H7 (cell line): ENCODE measurements around the gene ASIC3. TPM values are rescaled to one million over a fixed set of nuclear protein-coding genes. Genes with fewer than 3 reads are reported as not detected.
A peak's percentile ranks its signal among the peaks of the same experiment; 100 is the strongest.

Experiments used
- DNase-seq: peaks from one replicate; pipeline ENCODE4 v3.0.0; 2012
- H3K27me3 ChIP-seq: 2 replicates; pipeline ENCODE4 v1.6.0; 2011; ENCODE audit warnings: mild to moderate bottlenecking, low read length; ENCODE audit not compliant: control insufficient read depth, insufficient read depth
- H3K36me3 ChIP-seq: replicated peaks from 2 replicates; pipeline ENCODE4 v1.5.1; 2011; ENCODE audit warnings: low read length; ENCODE audit not compliant: control insufficient read depth, insufficient read depth
- H3K4me3 ChIP-seq: 2 replicates; pipeline ENCODE4 v1.5.1; 2011; ENCODE audit warnings: low read depth, mild to moderate bottlenecking, control low read depth, low read length, moderate library complexity; ENCODE audit not compliant: insufficient read depth
- total RNA-seq: library from RNA; depleted of rRNA; stranded (reverse); fragments of >200 nt; shearing (Covaris generic); gene quantifications from 2 replicates; pipeline ENCODE4 v1.2.3, GENCODE V29; 2014

ASIC3 gene
- total RNA-seq, 1 experiment from 2014 or later = 1.4 TPM

DNA sequence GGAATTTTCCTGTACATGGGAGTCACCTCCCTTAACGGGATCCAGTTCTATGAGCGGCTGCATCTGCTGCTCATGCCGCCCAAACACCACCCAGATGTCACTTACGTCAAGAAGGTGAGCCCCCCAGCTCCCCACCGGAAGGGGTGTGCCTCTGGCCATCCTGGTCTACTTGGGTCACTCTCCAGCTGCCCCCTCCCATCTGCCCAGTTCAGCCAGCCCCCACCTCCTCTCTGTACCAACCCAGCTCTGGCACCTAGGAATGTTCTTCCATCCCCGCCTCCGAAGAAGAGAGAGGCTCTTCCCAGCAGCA is 27.3 kb downstream of the ASIC3 start:
- Histone ChIP-seq H3K4me3 (no peak overlapping the region), H3K36me3 (peaks cover 10% of the 10 kb centered on the region)
- DNase-seq = no peak

DNA sequence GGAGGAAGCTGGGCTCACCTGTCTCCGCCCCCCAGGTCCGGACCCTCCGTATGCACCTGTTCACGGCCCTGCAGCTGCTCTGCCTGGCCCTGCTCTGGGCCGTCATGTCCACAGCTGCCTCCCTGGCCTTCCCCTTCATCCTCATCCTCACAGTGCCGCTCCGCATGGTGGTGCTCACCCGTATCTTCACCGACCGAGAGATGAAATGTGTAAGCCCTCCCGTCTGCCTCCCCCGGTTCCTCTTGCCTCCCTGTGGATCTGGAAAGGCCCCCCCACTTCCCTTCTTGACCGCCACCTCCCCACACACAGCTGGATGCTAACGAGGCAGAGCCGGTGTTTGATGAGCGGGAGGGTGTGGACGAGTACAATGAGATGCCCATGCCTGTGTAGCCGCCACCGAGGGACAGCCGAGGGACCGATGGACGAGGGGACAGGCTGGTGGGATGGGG is 27.7 kb downstream of the ASIC3 start:
- Histone ChIP-seq H3K27me3 (no peaks in the 10 kb centered on the region), H3K36me3 (peaks cover 8% of the 10 kb centered on the region), H3K4me3 (no peak overlapping the region)
- no peak for DNase-seq

More for the DNA sequence above, 27.3 kb downstream of the ASIC3 start:
- no peaks in the 10 kb centered on the region for H3K27me3 ChIP-seq

DNA sequence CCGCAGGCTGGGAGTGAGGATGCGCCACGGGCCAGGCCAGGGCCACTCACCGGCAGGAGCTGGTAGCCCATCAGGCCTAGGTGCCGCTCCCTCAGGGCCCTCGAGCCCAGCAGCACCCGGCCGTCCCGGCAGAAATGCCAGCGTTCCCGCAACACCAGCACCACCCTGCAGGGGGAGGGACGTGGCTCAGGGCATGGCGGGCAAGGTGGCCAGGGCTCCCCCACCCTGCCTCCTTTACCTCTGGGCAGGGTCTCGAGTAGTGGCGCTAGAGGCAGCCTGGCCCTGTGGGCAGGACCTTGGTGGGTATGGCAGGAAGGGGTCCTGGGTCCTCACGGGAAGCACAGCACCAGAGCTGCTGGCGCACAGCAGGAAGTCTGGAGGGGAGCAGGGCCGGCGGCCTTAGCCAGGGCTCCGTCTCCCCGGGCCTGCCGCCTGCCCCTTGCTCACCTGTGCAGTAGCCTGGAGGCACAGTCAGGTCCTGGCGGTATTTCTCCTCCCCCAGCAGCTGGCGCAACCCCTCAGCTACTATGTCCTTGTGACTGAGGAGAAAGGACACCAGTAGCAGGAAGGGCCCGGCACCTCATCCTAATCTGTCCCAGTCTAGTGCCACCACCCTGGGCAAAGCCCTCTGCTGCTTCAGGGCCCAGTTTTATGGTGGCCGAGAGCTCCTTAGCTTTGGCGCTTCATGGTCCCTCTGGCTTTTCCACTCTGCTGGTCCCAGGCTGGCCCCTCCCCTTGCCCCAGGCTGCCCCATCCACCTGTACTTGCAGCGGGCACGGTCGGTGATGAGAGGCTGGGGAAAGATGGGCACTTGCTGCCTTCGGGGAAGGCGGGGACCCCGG is 28.8 kb downstream of the ASIC3 start:
- DNase-seq = peak; percentile 96
- H3K36me3 ChIP-seq = peaks cover 8% of the 10 kb centered on the region
- no peak overlapping the region for H3K4me3 ChIP-seq
- H3K27me3 ChIP-seq = no peaks in the 10 kb centered on the region

DNA sequence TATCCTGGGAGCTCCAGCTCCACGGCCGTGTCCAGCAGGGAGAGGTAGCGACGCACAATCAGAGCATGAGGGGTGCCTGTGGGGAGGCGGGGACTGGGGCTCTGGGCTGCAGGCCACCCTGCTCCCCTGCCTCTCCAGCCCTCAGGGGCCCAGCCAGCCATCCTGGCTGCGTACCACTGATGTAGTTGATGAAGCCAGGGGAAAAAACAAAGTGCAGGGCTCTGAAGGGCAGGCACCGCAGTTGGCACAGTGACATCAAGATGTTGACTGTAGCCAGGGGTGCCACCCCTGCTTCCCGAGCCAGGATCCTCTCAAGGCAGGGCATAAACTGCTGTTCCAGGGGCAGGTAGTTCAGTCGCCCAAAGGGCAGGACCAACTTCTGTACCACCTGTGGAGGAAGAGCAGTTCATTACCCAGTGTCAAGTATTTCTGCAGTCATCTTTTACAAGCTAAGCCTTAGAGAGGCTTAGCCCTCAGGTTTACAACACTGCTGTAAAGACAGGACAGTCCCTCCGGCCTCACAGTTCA is 29.4 kb downstream of the ASIC3 start:
- Histone ChIP-seq H3K4me3 (no peak overlapping the region), H3K36me3 (peaks cover 4% of the 10 kb centered on the region), H3K27me3 (no peaks in the 10 kb centered on the region)
- no peak for DNase-seq

DNA sequence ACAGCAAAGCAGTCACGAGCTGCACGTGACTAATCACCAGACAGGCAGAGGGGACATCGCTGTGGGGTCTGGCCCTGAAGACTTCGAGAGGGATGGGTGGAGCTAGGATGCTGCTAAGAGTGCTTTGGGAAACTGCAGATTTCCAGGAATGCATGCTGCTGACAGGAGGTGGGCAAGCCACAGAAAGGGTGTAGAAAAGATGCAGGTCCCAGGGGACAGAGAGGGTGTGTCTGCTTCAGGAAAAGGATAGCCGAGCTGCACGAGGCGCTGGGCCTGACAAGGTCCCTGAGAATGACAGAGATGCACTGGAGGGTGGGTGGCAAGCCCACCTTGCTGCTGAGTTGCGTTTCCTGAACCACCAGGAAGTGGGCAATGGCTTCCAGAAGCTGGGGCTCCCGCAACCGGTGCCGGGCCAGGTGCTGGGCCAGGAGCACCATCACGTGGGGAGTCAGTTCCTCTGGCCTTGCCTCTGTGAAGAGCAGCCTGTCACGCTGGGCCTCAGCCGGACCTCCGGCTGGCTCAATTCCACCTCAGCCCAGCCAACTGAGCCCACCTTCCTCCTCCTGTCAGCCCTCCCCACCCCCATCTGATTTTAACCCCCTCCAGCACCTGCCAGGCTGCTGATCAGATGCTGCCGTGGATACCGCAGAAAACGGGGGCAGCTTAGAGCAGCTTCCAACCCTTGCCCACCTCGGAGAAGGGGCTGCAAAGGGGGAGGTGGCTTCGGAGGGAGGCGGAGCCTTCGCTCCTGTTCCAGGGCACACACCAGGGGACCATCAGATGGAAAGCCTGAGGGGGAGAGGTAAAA is 30.1 kb downstream of the ASIC3 start:
- peak; percentile 88 for DNase-seq
- H3K36me3 ChIP-seq = peaks cover 4% of the 10 kb centered on the region
- no peak overlapping the region for H3K4me3 ChIP-seq
- no peaks in the 10 kb centered on the region for H3K27me3 ChIP-seq

DNA sequence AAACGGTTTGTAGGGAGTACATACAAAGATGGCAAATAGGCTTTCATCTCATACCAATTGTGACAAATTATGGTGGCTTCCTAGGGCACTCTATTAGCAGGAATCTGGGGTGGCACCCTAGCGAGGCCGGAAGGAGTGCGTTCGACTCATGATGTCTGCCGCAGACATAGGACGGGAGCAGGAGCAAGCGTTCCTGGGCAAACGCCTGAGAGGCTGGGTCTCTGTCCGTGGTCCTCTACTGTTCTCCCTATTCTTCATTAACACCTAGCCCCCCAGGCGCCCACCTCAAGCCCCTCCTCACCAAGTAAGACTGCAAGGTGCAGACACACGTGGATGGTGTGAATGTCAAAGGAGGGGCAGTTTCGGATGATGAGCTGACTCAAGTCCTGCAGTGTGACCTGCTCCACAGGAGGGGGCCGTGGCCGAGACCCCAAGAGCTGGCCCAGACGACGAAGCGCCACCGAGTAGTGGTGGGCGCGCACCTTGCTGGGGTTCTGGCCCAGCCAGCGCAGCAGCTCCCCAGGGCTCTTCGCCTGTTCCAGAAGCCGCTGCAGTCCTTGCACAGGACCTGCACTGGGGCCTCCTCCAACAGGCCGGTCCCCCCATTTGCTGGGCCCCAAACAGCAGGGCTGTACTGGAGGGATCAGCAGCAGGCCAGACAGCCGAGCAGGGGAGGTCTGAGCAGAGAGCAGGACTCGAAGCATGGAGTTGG is 31.0 kb downstream of the ASIC3 start:
- Histone ChIP-seq H3K36me3 (peaks cover 2% of the 10 kb centered on the region), H3K4me3 (peak overlapping the region; percentile 95), H3K27me3 (peaks cover 2% of the 10 kb centered on the region; the same call in 1 of the 2 replicates)
- no peak for DNase-seq

DNA sequence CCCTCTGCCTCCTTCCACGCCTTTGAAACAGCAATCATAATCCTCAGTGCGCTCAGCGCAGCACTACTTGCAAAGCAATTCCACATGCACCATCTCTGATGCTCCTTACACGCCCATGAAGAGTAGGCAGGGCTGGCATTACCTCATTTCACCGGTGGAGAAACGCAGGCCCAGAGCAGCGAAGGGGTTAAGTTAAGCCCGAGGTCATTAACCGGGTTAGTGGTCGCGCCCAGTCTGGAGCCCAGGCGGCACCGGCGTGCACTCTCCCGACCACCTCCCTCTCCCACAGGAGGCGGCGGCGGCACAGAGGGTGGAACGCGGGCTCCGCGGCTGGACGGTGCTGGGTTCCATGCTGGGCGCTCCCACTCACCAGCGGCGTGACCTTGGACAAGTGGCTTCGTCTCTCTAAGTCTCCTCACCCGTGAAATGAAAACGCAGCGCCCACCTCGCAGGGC is 31.8 kb downstream of the ASIC3 start:
- peak overlapping the region; percentile 95 for H3K4me3 ChIP-seq
- no peaks in the 10 kb centered on the region; the same call in 1 of the 2 replicates for H3K36me3 ChIP-seq
- peak; percentile 76 for DNase-seq
- H3K27me3 ChIP-seq = peaks cover 5% of the 10 kb centered on the region; the same call in 1 of the 2 replicates

DNA sequence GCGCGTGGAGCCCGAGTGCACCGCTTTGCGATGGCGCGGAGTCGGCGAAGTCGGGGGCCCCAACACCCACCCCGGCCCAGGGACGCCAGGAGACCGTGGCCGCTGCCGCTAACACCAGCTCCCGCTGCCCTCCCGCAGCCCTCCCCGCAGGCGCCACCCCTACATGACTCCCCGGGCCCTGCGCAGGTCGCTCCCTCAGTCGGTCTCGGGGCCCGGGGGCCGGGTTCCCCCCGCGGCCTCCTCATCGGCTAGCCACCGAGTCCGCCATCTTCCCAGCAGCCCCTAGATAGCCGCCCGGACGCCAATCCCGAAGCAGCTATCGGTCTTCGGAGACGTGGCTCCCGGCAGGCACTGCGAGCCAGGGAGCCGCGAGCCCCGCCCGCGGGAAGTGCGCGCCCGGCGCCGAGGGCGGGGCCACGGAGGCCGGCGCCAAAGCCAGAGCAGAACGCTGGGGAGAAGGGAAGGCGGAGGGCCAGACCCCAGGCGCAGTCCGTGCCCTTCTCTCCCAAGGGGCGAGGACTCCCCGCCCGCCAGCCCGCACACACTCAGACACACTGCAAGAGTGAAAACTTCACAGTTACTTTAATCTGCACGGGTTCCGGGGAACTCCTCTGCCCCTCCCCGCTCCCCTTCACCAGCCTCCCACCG is 32.3 kb downstream of the ASIC3 start, which contains the start of gene FASTK:
TSS of gene FASTK (minus strand) at position 288 of the 648 bp plus-strand sequence. CDS start at position 245, 43 bp downstream.
- H3K4me3 ChIP-seq = peak within 1 kb of the TSS; percentile 95
- DNase-seq = peak; percentile 98
- H3K27me3 ChIP-seq = peaks cover 5% of the 10 kb centered on the region; the same call in 1 of the 2 replicates
- H3K36me3 ChIP-seq = no peaks in the 10 kb centered on the region; the same call in 1 of the 2 replicates

DNA sequence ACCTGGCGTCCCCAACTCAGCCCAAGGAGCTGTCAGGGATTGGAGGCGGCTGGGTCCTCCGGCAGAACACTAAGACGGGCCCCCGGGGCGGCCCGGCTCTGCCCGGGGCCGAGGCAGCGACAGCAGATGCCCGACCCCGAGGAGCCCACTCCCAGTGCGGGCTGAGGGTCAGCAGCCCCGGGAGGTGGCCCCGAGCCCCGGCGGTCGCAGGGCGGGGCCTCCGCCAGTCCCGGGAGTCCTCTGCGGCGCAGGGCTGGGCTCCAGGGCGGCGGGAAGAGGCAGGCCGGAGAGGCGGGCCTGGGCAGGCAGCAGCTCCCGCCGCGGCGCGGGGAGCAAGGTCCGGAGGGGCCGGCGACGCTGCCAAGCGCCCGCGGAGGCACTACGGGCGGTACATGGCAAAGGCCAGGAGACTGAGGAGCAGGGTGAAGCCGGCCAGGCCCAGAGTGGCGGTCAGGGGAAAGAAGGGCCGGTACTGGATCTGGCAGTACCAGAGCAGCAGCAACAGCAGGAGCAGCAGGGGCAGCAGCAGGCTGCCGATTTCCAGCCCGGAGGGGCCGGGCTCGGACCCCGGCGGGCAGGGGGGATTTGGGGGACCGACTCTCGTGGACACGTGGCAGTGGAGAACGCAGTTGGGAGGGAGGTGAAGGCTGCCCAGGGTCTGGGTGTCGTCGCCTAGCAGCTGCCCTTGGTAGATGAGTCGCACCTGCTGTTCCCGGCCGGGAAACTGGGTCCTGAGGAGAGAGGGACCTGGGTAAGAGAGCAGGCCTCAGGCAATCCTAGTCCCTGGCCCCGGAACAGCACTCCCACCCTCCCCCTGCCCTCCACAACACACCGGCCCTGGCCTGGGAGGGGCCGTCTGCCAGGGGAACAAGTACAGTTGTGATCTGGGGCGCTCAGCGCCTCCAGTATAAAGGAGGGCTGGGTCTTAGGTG is 33.1 kb downstream of the ASIC3 start:
- no peaks in the 10 kb centered on the region; the same call in 1 of the 2 replicates for H3K36me3 ChIP-seq
- DNase-seq = peak; percentile 86

DNA sequence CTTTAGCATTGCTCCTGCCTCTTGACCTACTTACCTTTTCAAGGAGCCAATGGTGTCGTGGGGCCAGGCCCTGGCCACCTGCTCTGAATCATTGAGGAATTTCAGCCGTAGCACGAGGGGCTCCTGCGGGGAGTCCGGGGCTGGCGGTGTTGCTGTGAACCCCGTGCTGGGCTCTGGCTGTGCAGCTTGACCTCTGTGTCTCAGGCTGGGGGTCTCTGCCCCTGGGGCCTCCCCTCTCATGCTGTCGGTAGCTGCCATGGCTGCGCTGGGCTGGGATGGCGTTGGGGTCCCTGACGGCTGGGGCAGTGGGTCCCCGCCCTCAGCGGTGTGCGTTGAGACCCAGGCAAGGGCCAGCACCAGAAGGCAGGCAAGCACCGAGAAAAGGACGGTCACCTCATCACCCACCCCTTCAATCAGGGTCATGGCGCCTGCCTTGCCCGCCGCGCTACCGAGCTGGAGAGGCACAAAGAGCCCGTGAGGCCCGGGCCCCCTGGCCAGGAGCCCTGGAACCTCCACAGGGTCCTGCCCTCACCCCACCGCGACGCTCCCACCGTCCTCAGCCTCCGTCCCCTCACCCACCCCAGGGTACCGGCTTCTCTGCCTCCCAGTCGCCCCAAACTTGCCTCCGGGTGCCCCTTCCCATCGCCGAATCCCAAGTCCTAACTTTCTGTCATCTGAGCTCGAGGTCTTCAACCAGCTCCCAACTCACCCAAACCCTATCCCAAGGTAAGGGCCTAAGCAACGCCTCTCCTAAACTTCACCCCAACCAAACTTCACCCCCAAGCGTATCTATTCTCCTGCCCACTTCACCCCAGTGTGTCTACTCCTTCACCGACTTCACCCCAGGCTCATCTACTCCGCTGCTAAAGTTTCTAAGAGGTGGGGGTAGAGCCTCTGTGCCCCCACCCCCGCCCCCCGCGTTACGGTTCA is 34.1 kb downstream of the ASIC3 start:
- Histone ChIP-seq H3K4me3 (peak overlapping the region; percentile 73), H3K36me3 (no peaks in the 10 kb centered on the region; the same call in 1 of the 2 replicates), H3K27me3 (peaks cover 10% of the 10 kb centered on the region; the same call in 1 of the 2 replicates)
- peak; percentile 52 for DNase-seq

More for the DNA sequence above, 33.1 kb downstream of the ASIC3 start:
- H3K27me3 ChIP-seq = peaks cover 5% of the 10 kb centered on the region; the same call in 1 of the 2 replicates
- peak overlapping the region; percentile 95 for H3K4me3 ChIP-seq

DNA sequence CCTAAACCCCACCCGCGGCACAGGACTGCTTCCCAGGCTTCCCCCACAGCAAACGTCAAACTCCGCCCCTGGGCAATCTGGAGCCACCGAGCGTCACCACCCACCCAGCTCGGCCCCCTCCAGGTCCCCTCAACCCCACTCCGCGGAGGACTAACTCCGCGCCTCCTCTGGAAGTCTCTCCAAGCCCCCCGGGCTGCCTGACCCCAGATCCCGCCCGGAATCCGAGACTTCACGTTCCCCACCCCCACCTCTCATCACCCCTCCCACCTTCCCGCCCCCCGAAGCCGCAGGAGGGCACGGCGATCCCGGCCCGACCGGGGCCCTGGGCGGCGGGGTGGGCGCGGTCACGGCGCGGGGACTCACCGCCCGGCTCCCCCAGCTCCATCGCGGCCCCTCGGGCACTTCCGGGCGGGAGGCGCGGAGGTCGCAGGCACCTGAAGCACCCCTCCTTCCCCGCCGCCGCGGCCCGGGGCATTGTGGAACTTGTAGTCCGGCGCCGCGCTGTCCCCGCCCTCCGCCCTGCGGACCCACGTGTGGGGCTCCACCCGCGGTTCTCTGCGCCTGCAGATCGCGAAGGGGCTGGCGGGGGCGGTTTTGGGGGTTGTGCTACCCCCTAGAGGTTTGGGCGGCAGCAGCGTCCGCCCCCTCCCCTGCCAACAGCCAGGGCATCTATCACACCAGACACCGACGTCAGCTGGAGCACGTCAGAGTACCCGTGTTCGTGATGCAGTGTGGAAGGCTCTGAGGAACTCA is 34.9 kb downstream of the ASIC3 start, which contains the start of gene TMUB1:
TSS of gene TMUB1 (minus strand) at position 423 of the 753 bp plus-strand sequence. CDS start 930 bp downstream, outside the sequence.
- peak; percentile 93 for DNase-seq
- Histone ChIP-seq H3K27me3 (peaks cover 17% of the 10 kb centered on the region; the same call in 1 of the 2 replicates), H3K4me3 (peak within 1 kb of the TSS; percentile 73), H3K36me3 (no peaks in the 10 kb centered on the region; the same call in 1 of the 2 replicates)
